ENCODE measurements around the gene MYO1F.

DNA sequence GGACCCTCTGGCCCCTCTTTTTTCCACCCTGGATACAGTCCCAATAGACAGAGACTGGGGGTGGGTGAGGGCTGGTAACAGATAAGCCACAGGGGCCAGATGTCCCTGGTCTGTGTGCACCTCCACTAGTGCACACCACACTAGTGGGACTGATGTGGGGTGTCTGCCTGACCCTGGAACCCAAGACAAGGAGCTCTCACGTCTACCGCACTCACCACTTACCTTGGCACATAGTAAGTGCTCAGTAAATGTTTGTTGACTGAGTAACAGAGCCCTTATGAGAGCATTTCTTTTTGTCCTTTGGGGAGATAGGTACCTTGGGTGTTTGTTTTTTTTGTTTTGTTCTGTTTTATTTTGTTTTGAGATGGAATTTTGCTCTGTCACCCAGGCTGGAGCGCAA is 40.1 kb downstream of the MYO1F start:
- no peak for TF ChIP-seq POLR2A (IDR thresholded peaks at IDR 0.05; ENCODE audit: low read depth, low read length)
- TF ChIP-seq POLR2AphosphoS5 (IDR thresholded peaks at IDR 0.05; ENCODE audit: low read depth, low read length) = no peak

Measured in GM12892 (cell line).